Islet of Langerhans (tissue), 1 donor: ENCODE measurements around the gene PRKCH.

Source experiments
- FAIRE-seq: peaks from one replicate; lab custom pipeline; 2011; peaks lifted over from hg19 to GRCh38; lab: Jason Lieb, UNC

PRKCH gene

GRCh38 chr14:61368114-61368710, 46.8 kb downstream of the PRKCH start:
- no peak for FAIRE-seq

GRCh38 chr14:61368781-61369453, 47.5 kb downstream of the PRKCH start:
- no peak for FAIRE-seq

GRCh38 chr14:61369454-61369810, 48.1 kb downstream of the PRKCH start:
- FAIRE-seq: no peak

- FAIRE-seq: no peak
Measured at GRCh38 chr14:61372379-61372778, 51.0 kb downstream of the PRKCH start.

- FAIRE-seq: no peak
Measured at GRCh38 chr14:61372842-61373555, 51.6 kb downstream of the PRKCH start.

- no peak for FAIRE-seq
Measured at GRCh38 chr14:61374284-61374683, 52.9 kb downstream of the PRKCH start.

GRCh38 chr14:61375218-61375617, 53.8 kb downstream of the PRKCH start:
- no peak for FAIRE-seq

GRCh38 chr14:61376314-61376713, 54.9 kb downstream of the PRKCH start:
- no peak for FAIRE-seq

- no peak for FAIRE-seq
Measured at GRCh38 chr14:61377749-61378148, 56.4 kb downstream of the PRKCH start.

GRCh38 chr14:61379639-61380184, 58.3 kb downstream of the PRKCH start:
- FAIRE-seq: no peak

GRCh38 chr14:61380984-61381383, 59.6 kb downstream of the PRKCH start:
- no peak for FAIRE-seq

- no peak for FAIRE-seq
Measured at GRCh38 chr14:61381553-61381952, 60.2 kb downstream of the PRKCH start.

GRCh38 chr14:61382842-61383241, 61.5 kb downstream of the PRKCH start:
- no peak for FAIRE-seq

GRCh38 chr14:61385002-61385685, 63.8 kb downstream of the PRKCH start:
- FAIRE-seq: no peak

- FAIRE-seq: no peak
Measured at GRCh38 chr14:61386173-61386772, 64.9 kb downstream of the PRKCH start.

- no peak for FAIRE-seq
Measured at GRCh38 chr14:61387076-61387475, 65.7 kb downstream of the PRKCH start.

- FAIRE-seq: no peak
Measured at GRCh38 chr14:61388173-61388975, 67.0 kb downstream of the PRKCH start.

GRCh38 chr14:61388976-61389576, 67.7 kb downstream of the PRKCH start:
- no peak for FAIRE-seq

- no peak for FAIRE-seq
Measured at GRCh38 chr14:61391119-61391518, 69.7 kb downstream of the PRKCH start.

- no peak for FAIRE-seq
Measured at GRCh38 chr14:61392297-61392696, 70.9 kb downstream of the PRKCH start.

- FAIRE-seq: no peak
Measured at GRCh38 chr14:61394542-61394941, 73.2 kb downstream of the PRKCH start.
